ENCODE results near the gene FANCG.
A peak's percentile ranks its signal among the peaks of the same experiment; 100 is the strongest.

FANCG gene

DNA sequence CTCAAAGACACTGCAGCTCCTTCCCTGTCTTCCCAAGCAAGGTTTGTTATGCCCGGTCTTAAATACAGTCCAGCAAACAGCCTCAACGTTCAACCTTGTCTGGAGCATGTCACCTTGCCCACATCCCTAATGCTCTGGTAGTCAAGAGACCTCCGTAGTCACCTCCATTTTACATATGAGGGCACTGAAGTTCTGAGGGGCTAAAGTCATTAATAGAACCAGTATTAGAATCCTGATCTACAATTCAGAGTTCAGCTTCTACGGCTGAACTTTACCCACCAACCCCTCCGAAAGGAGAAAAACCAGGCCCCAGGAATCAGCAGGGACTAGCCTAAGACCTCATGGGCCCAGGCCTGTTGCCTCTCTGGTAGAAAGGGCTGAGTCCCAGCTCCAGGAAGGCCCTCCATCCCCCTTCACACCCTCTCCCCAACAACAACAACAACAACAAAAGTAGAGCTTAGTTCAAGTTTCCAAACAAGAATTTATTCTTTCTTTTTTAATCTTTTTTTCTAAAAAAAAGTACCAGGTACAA, 24.0 kb upstream of the FANCG start:
- no peak for DNase-seq (ENCODE audit: low read depth in 2 of 2)

DNA sequence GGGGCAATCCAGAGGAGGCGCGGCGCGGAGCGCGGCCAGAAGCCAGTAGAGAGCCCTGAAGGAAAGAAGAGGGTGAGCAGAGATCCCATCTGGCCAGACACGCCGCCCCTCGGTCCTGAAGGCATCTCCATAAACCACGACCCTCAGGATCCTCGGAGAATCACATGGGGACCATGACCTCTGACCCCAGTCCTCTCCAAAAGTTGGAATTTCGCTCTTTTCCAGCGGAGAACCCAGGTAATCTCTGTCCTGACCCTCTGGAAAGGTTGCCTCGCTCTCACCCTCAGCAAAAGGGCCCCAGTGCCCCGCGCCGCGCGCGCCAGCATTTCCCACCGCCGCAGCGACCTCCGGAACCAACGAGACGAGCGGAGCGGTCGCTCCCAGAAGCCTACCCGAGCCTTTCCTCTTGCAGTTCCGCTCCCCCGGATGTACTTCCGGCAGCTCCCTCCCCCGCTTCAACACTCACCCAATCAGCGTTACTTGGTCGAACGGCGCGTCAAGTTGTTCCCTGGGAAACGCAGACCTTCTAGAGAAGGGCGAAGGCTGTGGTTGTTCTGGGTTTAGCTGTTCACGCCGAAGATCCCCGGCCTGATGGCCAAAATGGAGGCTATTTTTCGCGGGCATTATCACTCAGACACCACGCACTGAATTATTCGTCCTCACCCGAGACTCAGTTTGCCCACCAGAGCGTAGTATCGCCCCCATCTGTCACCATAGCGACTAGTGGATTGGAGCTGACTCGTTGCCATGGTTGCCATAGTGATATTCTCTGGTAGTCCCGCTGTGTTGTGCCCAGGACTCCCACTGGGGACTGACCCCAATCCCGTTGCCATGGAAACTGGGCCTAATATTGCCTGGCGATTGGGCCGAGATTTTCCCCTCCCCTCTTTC, 23.3 kb upstream of the FANCG start, which contains the start of gene STOML2:
TSS of gene STOML2 (minus strand) at position 363 of the 891 bp plus-strand sequence. CDS start at position 326, 37 bp downstream.
- DNase-seq (ENCODE audit: low read depth in 2 of 2) = peak; percentile 83 to 90

DNA sequence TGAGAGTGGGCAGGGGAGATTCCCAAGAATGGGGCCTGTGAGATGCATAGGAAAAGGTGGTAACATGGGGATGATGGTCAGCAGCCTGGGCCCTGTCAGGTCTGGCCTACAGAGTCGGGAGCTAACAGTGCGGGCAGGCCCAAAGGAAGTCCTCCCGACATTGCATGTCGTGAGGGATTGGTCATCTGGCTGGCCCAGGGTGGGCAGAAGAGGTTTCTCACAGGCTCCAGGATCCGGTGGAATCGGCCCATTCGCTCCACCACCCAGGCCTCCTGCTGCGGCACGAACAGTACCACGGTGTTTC, 22.7 kb upstream of the FANCG start:
- no peak for DNase-seq (ENCODE audit: low read depth in 2 of 2)

DNA sequence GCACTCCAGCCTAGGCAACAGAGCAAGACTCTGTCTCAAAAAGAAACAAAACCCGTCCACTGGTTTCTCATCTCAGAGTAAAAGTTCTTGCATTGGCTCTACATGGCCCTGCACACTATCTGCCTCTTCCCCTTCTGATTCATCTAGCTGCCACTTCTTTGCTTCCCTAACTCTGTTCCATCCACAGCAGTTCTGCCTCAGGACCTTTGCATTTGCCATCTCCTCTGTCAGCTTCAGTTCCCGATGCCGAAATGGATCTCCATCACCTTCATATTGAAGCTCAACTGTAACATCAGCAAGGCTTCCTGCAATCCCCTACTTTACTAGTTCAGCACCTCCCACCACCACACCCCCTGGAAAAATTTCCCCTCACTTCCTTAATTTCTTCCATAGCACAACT, 17.8 kb upstream of the FANCG start:
- DNase-seq (ENCODE audit: low read depth in 2 of 2) = no peak

DNA sequence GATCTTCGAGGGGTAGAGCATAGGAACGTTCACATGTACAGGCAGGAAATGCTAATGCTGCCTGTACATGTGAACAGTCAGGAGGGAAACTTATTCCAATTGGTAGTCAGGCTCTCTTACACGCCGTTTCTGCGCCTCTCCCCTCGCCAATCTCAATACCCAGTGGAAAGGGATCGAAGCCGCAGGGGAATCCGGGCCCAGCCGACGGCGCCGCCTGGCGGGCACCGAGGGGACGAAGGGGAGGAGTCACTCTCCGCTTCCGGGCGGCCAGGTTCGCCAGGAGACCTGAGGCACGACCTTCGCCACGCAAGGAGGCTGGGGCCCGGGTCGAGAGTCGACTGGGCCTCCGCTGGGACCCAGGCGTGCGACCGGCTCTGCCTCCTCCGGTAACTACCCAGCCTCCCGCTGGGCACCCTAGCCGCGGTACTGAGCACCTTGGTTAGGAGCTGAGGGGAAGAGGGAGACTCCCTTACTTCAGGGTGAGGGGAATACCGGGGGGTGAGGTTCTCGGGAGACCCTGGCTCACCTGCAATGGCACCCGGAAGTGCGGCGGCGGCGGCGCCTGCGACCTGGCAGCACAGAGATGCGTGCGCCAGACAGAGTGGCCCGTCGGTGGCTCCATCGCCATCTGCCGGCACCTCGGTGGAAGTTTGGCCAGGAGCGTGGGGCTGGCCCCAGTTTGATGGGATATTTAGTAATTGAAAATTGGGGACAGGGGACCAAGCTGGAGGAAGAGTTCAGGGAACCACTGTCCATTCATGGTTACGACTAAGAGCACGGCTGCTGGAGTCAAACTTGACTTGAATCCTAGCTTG, 16.5 kb upstream of the FANCG start, which contains the start of gene PIGO:
TSS of gene PIGO (minus strand) at position 557 of the 815 bp plus-strand sequence. CDS start 1,026 bp downstream, outside the sequence.
- peak; percentile 74 for DNase-seq (ENCODE audit: low read depth in 2 of 2)

DNA sequence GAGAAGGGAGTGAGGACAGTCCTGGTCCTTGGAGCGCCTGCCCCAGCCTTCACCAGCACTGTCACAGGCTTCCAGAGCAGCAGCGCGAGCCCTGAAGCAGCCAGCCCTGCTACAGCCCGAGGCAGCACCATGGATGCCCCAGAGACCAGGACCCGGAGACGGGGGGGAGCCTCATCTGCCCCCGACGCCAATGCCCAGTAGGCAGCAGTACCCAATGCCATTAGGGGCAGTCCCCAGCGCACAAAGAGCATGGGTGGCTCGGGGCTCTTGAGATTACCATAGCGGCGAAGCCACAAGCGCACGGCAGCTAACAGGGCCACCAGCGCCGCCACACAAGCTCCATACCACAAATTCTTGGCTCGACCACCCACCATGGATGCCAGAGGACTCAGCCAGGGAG, 11.8 kb upstream of the FANCG start:
- DNase-seq (ENCODE audit: low read depth in 2 of 2) = no peak

DNA sequence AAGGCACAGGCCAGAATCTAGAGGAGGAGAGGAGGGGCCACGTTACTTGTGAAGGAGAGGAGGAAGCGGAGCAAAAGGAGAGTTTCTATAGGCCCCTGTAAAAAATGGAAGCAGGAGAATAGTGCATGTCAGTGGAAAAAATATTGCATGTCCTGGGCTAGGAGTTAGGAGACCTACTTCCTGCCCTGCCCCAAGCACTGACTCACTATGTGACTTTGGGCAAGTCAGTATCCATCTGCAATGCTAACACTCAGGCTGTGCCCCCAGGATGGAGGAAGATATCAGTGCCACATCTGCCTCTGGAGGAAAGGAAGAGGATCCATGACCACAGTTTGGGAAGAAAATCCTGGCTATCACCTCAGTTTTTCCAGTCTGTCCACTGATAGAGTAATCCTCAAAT, 9.7 kb upstream of the FANCG start:
- DNase-seq (ENCODE audit: low read depth in 2 of 2) = no peak

DNA sequence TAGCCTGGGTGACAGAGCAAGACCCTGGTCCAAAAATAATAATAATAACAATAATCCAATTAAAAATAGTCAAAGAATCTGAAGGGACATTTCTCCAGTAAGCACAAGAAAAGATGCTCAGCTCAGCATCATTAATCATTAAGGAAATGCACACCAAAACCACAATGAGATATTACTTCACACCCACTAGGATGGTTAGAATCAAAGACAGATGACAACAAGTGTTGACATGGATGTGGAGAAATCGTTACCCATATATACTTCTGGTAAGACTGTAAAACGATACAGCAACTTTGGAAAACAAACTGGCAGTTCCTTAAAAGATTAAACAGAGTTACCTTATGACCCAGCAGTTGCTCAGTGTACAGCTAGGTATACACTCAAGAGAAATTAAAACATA, 5.3 kb upstream of the FANCG start:
- no peak for DNase-seq (ENCODE audit: low read depth in 2 of 2)

DNA sequence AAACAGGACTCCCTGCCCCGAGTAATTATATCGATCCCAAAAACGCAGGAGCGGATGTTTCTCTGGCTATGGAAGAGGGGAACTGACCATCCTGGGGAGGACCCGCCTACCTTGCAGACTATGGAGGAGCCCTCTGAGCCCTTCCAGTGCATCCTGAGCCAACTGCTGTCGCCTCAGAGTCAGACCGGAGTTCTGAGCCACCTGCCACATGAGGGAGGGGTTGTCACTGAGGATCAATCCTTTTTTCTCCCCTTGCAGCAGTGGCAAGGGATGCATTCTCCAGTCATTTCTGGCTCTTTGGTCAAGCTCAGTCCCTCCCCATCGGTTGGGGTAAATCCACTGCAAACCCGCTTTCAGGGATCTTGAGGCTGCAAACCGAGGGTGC, 709 bp downstream of the FANCG start:
- DNase-seq (ENCODE audit: low read depth in 2 of 2) = no peak

DNA sequence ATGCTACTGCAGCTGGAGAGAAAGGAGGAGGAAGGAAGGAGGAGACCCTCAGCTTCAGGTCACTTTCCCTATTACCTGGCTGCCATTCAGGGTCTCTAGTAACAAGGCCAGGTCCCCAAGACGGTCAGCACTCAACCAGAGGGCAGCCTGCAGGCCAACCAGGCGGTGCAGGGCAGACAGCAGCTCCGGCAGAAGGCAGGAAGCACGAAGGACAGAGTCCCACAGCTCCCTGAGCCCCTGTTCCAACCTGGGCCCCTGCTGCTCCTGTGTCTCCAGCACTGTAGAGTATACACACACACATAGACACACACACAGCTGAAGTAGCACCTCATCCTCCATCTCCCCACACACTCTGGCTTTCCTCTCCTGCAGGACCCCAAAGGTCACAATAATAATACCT, 1.7 kb downstream of the FANCG start:
- DNase-seq (ENCODE audit: low read depth in 2 of 2) = no peak

DNA sequence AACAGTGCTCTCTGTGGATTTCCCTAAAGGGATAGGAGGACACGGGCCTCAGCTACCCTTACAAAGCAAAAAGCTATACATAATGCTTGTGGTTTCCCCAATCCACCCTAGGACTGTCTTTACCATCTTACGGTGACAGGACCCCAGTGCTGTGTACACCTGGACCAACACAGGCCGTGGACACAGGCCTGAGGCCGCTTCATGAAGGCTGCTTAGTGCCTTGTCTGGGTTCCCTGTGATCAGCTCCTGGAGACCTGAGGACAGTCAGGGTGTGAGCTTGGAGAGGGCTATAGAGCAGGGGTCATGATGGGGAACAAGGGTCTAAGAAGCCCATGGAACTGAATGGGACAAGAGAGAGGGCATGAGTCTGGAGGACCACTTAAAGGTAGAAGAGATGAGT, 2.9 kb downstream of the FANCG start:
- DNase-seq (ENCODE audit: low read depth in 2 of 2) = no peak

DNA sequence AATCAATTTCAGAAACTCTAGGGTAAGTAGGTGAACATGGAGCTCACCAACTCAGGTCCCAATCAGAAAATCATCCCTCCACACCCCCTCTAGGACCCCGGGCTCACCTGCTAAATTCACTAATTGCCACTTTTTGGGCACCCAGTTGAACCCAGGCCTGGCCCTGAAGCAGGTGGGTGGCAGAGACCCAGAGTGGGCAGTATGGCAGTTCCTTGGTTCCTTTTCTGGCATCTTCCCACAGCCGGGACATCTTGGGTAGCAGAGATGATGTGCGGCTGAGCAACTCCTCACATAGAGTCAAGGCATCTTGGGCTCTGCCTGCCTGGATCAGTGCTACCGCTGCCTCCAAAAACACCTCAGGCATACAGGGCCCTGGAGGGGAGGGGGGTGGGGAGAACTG, 4.4 kb downstream of the FANCG start:
- no peak for DNase-seq (ENCODE audit: low read depth in 2 of 2)

DNA sequence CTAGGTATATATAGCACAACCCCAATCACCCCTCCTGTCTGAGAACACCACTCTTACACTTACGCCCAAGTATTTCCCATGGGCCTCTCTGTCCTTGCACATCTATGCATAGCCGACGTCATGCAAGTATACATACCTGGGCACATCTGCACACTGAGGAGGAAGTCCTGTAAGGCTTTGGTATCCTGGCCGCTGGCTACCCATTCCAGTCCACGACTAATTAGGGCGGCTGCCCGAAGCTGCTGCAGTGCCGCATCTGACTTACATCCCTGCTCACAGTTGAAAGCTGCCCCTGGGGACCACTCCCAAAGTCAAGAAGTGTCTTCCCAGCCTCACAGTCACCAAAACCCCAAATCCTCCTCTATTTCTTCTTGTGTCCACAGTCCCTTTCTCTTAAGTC, 5.0 kb downstream of the FANCG start:
- no peak for DNase-seq (ENCODE audit: low read depth in 2 of 2)

DNA sequence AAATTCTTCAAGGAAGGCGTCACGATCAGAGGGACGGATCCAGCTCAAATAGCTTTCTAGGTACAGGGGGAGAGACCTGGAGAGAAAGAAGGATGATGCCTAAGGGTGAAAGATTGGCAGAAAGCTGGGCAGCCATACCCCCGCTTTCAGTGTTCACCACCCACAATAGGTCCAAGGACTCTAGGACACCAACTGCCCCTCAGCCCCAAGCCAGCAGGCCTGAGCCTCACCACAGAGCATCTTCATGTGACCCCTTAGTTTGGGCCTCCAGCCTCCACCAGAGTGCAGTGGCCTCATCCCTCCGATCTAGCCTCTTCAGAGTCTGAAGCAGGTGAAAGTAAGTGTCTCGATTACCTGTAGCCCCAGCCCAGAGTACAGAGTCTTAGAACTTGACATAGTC, 5.6 kb downstream of the FANCG start:
- DNase-seq (ENCODE audit: low read depth in 2 of 2) = no peak

DNA sequence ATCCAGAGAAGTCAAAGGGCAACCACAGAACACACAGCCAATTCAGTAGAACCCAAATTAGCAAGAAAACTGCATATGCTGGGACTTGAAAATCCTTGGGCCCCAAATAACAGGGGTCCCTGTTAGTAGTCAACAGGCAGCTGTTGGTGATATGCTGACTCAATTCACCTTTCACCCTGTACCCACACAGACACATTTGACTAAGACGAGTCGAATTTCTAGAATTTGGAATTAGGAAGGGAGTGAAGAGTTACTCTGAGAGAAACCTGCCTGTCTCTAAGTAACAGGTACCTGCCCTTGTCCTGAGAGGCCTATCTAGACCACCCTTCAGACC, 6.5 kb downstream of the FANCG start:
- no peak for DNase-seq (ENCODE audit: low read depth in 2 of 2)

DNA sequence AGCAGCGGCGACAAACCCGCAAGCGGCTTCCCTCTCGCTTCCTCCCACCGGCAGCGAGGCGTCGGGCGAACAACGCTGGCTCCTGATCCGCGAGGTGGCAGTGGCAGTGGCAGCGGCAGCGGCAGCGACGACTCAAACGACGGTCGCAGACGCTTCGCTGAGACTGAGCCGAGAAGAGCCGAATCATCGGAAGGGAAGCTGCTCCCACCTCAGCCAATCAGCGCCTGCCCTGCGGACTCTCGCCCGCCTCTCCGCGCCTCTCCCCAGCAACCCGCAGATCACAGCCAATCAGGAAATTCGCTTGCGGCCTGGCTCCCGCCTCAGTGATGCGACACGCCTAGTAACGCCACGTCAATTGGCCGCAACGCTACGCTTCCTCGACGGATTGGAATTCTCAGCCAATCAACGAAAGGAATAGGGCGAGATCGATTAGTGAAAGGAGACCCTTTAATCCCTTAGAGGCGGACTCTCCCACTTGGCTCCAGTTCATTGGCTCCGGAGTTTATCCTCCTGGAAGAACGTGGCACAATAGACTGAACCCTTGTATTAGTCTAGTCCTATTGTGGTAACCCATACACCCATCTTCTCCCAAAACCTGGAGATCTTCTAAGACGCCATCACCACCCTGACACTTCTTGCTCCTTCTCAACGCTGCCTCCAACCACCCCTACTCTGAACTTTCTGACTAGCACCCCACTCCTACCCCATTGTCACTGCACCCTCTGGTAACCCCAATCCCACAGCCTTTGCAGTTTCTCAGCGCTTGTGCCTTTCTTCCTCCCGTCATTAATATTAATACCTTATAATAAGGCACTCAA, 7.1 kb downstream of the FANCG start, which contains the start of gene VCP:
TSS of gene VCP (minus strand) at position 165 of the 818 bp plus-strand sequence. CDS start 272 bp downstream, outside the sequence.
- DNase-seq (ENCODE audit: low read depth in 2 of 2) = peak; percentile 95

DNA sequence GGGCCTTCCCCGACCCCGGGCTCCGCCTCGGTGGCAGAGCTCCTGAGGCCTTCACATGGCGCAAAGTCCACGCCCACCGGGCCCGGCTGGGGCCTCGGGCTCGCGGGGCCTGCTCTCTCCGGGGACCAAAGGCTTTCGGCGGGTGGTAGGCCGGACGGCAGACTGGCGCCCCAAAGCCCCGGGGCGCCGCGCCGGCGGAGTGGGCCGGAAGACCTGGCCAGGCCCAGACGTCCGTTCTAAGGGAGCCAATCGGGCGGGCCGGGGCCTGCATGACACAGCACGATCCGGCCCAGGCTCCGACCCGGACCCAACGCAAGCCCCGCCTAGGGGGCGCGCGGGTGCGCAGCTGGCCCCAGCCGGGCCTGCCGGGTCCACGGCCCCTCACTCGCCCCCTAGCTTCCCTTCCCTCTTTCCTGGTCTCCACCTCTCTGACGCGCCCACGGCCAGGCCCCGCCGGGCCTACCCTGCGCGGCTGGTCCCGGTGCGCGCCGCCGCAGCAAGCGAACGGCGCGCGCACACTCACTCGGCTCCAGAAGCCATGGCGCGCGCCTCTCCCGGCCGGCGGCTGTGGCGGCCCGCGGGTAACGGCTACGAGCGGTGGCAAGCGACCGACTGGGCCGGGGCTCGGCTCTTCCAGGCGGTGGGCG, 7.8 kb downstream of the FANCG start:
- DNase-seq (ENCODE audit: low read depth in 2 of 2) = peak; percentile 42 to 60

DNA sequence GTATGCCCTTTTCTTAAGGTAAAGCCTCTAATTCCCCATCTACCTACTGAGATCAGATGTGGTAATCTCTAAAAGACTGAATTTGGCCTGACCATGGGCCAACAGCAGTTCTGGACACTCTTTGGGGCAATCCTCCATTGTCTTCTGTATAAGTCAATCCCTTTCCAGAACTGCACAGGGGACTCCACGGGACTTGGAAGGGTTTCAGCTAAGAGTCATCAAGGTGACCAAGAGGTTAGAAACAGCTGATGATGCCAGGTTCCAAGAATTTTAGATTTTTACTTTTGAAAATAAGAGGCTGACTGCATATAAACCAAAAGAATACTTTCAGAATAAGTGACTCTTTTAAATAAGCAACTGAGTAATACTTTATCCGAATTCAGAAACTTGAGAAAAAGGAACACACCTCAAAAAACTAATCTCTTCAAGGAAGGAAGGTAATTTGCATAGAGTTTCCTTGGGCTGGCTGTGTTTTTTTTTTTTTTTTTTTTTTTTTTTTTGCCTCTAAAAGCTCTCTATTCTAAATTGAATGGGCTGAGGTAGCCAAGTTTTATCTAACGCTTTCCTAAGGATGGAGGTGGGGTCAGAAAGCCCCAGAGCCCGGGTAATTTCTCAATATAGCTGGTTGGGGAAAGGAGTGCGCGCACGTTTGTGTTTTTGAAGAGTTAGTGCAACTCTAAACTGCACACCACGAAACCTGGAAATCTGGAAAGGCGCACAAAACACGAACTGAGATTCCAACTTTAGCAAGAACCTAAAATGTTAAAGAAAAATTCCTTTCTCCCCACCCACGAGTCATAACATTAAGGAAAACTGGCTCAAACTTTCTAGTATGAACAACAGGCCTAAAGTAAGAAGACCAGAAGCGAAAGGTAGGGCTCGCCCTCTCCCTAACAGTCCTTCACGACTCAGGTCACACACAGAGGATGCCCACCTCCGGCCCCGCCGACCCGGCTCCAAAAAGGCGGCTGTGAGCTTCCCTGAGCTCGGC, 8.6 kb downstream of the FANCG start:
- no peak for DNase-seq (ENCODE audit: low read depth in 2 of 2)

DNA sequence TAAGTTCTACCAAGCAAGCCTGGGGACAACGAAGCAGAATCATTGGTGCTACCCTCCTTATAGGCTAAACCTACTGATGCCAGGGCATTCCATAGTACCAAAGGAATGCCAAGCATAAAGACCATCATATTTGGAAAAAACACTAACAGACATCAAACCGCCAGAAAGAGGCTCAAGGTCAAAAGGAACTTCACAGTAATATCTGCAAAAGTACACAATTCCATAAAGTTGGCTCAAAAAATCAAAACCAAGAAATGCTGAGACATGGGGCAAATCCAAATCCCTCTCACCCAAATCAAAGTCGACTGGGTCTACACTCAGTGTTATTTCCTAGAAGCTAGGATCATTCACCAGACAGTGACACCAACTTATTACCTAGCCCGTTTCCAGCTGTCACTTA, 10.7 kb downstream of the FANCG start:
- DNase-seq (ENCODE audit: low read depth in 2 of 2) = no peak

DNA sequence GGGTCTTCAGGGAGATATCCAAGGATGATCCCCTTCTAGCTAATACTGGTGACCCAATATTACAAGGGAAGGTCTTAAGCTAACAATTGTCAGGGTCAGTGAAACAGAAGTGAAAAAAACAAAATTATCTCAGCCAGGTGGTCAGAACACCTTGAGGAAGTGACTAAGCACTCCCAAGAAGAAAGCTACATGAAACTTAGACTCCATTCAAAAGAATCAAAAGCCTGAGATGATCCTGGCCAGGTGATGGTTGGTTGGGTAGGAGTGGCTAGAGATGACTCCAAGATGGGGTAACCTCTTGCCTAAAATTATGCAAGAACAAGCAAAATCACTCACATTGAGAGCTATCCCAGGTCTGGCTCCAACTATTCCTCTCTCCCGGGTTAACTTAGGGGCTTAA, 12.7 kb downstream of the FANCG start:
- no peak for DNase-seq (ENCODE audit: low read depth in 2 of 2)

All from stimulated activated CD8-positive, alpha-beta memory T cell treated with anti-CD3 and anti-CD28 coated beads, Interleukin-15, amount 100 ng/mL, for 4 hours (primary cell).